HG03469 (cell line): Measurements from ENCODE around the gene PROX2.

Source experiments
- ATAC-seq: cut with Tn5 transposase; IDR thresholded peaks from one replicate; pipeline ENCODE4 v1.9.1; 2021; ENCODE audit warnings: mild to moderate bottlenecking, moderate library complexity, moderate number of reproducible peaks; ENCODE audit not compliant: unreplicated experiment

PROX2 gene

GRCh38 chr14:74875941-74876913, at the start of gene PROX2:
Gene PROX2, minus strand, starts transcription at chr14:74876145. Its CDS starts 12,311 bp downstream, at chr14:74863834.
- ATAC-seq = no peak

- no peak for ATAC-seq
Measured at GRCh38 chr14:74924061-74924460, 48.1 kb upstream of the PROX2 start.

GRCh38 chr14:74922752-74923401, 46.9 kb upstream of the PROX2 start, which contains the start of gene RPS6KL1:
Gene RPS6KL1, minus strand, starts transcription at chr14:74923260. Its CDS starts 1,719 bp downstream, at chr14:74921541.
- peak; percentile 60 for ATAC-seq

GRCh38 chr14:74921987-74922751, 46.2 kb upstream of the PROX2 start:
- ATAC-seq = no peak

- ATAC-seq = no peak
Measured at GRCh38 chr14:74921053-74921620, 45.2 kb upstream of the PROX2 start.

- ATAC-seq = no peak
Measured at GRCh38 chr14:74920281-74920680, 44.3 kb upstream of the PROX2 start.

- ATAC-seq = no peak
Measured at GRCh38 chr14:74919421-74920165, 43.6 kb upstream of the PROX2 start.

GRCh38 chr14:74918380-74918779, 42.4 kb upstream of the PROX2 start:
- ATAC-seq = no peak

- ATAC-seq = no peak
Measured at GRCh38 chr14:74917646-74918081, 41.7 kb upstream of the PROX2 start.

GRCh38 chr14:74917178-74917543, 41.2 kb upstream of the PROX2 start:
- ATAC-seq = no peak

GRCh38 chr14:74915826-74916225, 39.9 kb upstream of the PROX2 start:
- no peak for ATAC-seq

GRCh38 chr14:74915426-74915825, 39.5 kb upstream of the PROX2 start:
- no peak for ATAC-seq

- no peak for ATAC-seq
Measured at GRCh38 chr14:74913986-74914573, 38.1 kb upstream of the PROX2 start.

- ATAC-seq = no peak
Measured at GRCh38 chr14:74913393-74913910, 37.5 kb upstream of the PROX2 start.

- no peak for ATAC-seq
Measured at GRCh38 chr14:74912801-74913200, 36.9 kb upstream of the PROX2 start.

- no peak for ATAC-seq
Measured at GRCh38 chr14:74912111-74912510, 36.2 kb upstream of the PROX2 start.

GRCh38 chr14:74911704-74912103, 35.8 kb upstream of the PROX2 start:
- no peak for ATAC-seq

- no peak for ATAC-seq
Measured at GRCh38 chr14:74911221-74911620, 35.3 kb upstream of the PROX2 start.

GRCh38 chr14:74910556-74910955, 34.6 kb upstream of the PROX2 start:
- ATAC-seq = no peak
